Pancreas (tissue), 10 donors: ENCODE results near the gene BPIFB2. TPM values are rescaled to one million over a fixed set of nuclear protein-coding genes. Genes with fewer than 3 reads are reported as not detected.

Source experiments
- ATAC-seq, 4 donors: fragments of 200-7000 bp; cut with Tn5 transposase; one replicate each; pipeline versions ENCODE4 v1.8.0 to v1.9.1; 2020; ENCODE audit warnings: mild to moderate bottlenecking in 4 of 4, moderate library complexity in 4 of 4
- DNase-seq, 6 donors: peaks; one replicate each; pipeline ENCODE4 v3.0.0-alpha.2; 2020
- FAIRE-seq: peaks from 2 replicates; lab custom pipeline; 2012; peaks lifted over from hg19 to GRCh38; lab: Jason Lieb, UNC
- H3K27ac ChIP-seq, 4 donors: fragments of 200-600 bp; sonication (generic); 1 replicate in 3 of 4; 2 replicates in 1 of 4; pipeline versions ENCODE4 v1.5.0 to v1.8.0; 2020
- H3K27me3 ChIP-seq, 4 donors: fragments of 200-600 bp; one replicate each; pipeline ENCODE4 v1.8.0; 2021
- H3K36me3 ChIP-seq, 3 donors: fragments of 200-600 bp; sonication (generic) in 1 of 3; one replicate each; pipeline versions ENCODE4 v1.5.0 to v1.8.0; 2020 to 2021
- H3K4me1 ChIP-seq, 3 donors: fragments of 200-600 bp; one replicate each; pipeline ENCODE4 v1.8.0; 2021
- H3K4me3 ChIP-seq, 4 donors: fragments of 200-600 bp; sonication (generic) in 2 of 4; one replicate each; pipeline versions ENCODE4 v1.5.0 to v1.8.0; 2020 to 2021
- H3K9me3 ChIP-seq, 4 donors: fragments of 200-600 bp; one replicate each; pipeline ENCODE4 v1.8.0; 2021
- WGBS, 2 donors: extraction: QIAGEN DNeasy Blood & Tissue Kit; methylation state at CpG; one replicate each; pipeline ENCODE4 v1.1.7; 2013; 5-methylcytosine and 5-hydroxymethylcytosine counted together
- intact Hi-C, 3 donors: fragments of 100-400 bp; cut with DNase I; formaldehyde crosslinking; loops; one replicate each; pipeline versions ENCODE4 v1.11.1 to v1.14.2; 2022
- polyA plus RNA-seq, 2 donors: library from polyadenylated mRNA; stranded (reverse); fragments of 200-250 nt; gene quantifications; one replicate each; pipeline ENCODE4 v1.2.3, GENCODE V29; 2013
- total RNA-seq, 6 donors: library from RNA; stranded (reverse); fragmentation: NEBNext Ultra II Directional in 4 of 6; extraction: Animal tissue kit (Norgen Biotek cat#: 25700) in 4 of 6; gene quantifications; one replicate each; pipeline versions ENCODE4 v1.2.1 to v1.2.4, GENCODE V29; 2021 to 2023
- TF ChIP-seq, protein P1 (sequence below), 4 donors: fragments of 200-600 bp; sonication (generic) in 3 of 4; IDR thresholded peaks; one replicate each; pipeline versions ENCODE4 v1.5.0 to v1.8.0; 2021; ENCODE audit warnings: antibody characterized with exemption in 4 of 4
- donor health status: healthy with polysubstance abuse.
- donor health status: DM: no; HTN: no; CAD: no; lungs with moderate emphysema.
- donor health status: DM: no; HTN: no; CAD: no.
- donor health status: control.
- donor health status: control.
- donor health status: Bipolar disorder and iron deficiency.
- donor health status: DM: yes; HTN: yes; CAD: no.
- donor health status: DM: no; HTN: no; CAD: no.
- donor health status: DM: no; HTN: no; CAD: no.
- donor health status: DM: yes; HTN: yes; CAD: no.

BPIFB2 gene
- total and polyA plus RNA-seq, 8 donors, result 0.05 to 0.16 TPM; not detected in 6

DNA sequence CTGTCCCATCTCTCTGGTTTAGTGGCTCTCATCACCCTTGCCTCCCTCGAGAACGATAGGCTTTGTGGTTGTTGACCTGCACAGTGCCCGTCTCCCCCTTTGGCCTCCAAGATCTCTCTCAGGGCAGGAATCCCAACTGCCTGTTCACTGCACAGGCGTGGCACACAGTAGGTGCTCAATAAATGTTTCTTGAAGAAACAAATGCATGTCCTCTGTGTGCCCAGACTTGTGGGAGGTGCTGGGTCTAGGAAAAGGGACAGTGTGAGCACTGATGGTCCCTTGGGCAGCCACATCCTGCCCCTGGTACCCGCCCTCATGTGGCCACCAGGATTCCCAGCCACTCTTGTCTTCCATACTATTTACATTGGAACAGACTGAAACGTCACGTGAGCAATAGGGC is 21.4 kb downstream of the BPIFB2 start:
- no peaks in the 10 kb centered on the region for H3K9me3 ChIP-seq
- no peak for DNase-seq
- 42 to 61% methylated on average over 7 of the region's 7 CpGs for WGBS, 2 donors
- intact Hi-C loops, result no loop called here
- no peak overlapping the region for H3K4me3 ChIP-seq
- no peak overlapping the region for H3K27ac ChIP-seq
- TF ChIP-seq, protein P1, sequence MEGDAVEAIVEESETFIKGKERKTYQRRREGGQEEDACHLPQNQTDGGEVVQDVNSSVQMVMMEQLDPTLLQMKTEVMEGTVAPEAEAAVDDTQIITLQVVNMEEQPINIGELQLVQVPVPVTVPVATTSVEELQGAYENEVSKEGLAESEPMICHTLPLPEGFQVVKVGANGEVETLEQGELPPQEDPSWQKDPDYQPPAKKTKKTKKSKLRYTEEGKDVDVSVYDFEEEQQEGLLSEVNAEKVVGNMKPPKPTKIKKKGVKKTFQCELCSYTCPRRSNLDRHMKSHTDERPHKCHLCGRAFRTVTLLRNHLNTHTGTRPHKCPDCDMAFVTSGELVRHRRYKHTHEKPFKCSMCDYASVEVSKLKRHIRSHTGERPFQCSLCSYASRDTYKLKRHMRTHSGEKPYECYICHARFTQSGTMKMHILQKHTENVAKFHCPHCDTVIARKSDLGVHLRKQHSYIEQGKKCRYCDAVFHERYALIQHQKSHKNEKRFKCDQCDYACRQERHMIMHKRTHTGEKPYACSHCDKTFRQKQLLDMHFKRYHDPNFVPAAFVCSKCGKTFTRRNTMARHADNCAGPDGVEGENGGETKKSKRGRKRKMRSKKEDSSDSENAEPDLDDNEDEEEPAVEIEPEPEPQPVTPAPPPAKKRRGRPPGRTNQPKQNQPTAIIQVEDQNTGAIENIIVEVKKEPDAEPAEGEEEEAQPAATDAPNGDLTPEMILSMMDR (IDR thresholded peaks at IDR 0.05), result no peak
- H3K27me3 ChIP-seq, result no peaks in the 10 kb centered on the region
- H3K4me1 ChIP-seq, result no peaks in the 10 kb centered on the region
- no peak for ATAC-seq
- no peak for FAIRE-seq
- H3K36me3 ChIP-seq, result no peaks in the 10 kb centered on the region

DNA sequence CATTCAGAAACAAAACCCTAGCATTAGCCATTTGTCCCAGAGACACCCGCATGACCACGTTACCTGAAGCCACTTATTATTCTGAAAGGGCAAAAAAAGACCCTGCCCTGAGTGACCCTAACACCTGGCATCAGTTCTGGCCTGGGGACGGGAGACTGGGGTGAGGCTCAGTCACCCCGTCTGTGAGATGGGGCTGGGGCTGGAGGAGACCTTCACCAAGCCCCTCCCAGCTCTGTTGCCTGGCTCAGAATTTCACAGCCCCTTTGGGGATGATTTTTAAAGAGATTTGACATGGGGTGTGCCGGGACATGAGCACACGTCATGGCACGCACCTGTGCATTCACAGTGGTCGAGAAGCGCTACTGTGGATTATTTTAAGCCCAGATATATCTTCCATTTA is 22.6 kb downstream of the BPIFB2 start:
- TF ChIP-seq, protein P1 (IDR thresholded peaks at IDR 0.05), result no peak
- Histone ChIP-seq H3K27me3 (no peaks in the 10 kb centered on the region), H3K27ac (no peak overlapping the region), H3K4me1 (no peaks in the 10 kb centered on the region), H3K9me3 (no peaks in the 10 kb centered on the region), H3K36me3 (no peaks in the 10 kb centered on the region), H3K4me3 (no peak overlapping the region)
- FAIRE-seq, result no peak
- no peak for ATAC-seq
- intact Hi-C loops, result no loop called here
- 62 to 82% methylated on average over 9 of the region's 9 CpGs for WGBS, 2 donors
- DNase-seq, result no peak

DNA sequence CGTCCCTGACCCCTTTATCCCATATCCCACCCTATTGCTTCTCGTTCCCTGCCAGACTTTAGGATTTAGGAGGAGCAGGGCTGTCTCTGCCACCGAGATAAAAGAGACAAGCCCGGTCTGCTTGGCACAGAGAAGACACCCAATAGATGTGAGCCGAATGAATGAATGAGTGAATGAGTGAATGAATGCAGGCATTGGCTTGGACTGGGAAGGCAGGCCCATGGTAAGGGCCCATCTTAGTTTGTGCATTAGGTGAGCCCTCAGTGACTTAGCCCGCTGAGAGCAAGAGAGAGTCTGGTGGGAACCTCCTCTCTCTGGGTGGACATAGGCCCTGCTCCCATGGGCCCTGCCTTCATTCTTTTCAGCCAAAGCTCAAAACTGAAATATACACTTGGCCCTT is 23.1 kb downstream of the BPIFB2 start:
- TF ChIP-seq, protein P1 (IDR thresholded peaks at IDR 0.05), result no peak
- Histone ChIP-seq H3K4me1 (no peaks in the 10 kb centered on the region), H3K27ac (no peak overlapping the region), H3K4me3 (no peak overlapping the region), H3K27me3 (no peaks in the 10 kb centered on the region), H3K9me3 (no peaks in the 10 kb centered on the region), H3K36me3 (no peaks in the 10 kb centered on the region)
- DNase-seq (no peak), FAIRE-seq (no peak), ATAC-seq (no peak)
- intact Hi-C loops, result no loop called here
- 62 to 72% methylated on average over 6 of the region's 6 CpGs for WGBS, 2 donors

DNA sequence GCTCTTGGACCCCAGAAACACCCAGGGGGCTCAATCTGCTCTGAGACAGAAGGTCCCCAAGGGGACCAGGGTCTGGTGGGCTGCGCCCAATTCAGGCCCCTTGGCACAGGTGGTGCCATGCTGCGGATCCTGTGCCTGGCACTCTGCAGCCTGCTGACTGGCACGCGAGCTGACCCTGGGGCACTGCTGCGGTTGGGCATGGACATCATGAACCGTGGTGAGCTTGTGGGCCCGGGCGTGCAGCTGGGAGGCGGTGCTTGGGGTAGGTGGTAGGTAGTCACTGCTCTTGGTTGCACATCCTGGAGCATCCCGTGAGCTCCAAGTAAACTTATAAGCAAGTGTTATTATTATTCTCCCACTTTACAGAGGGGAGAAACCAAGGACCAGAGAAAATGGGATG is 24.0 kb downstream of the BPIFB2 start, which contains the start of gene BPIFB6:
Gene BPIFB6, plus strand, starts transcription at position 118 of the 400 bp plus-strand sequence. Its CDS starts 0 bp downstream, at position 118.
- intact Hi-C loops, result no loop called here
- FAIRE-seq (no peak), DNase-seq (no peak), ATAC-seq (no peak)
- Histone ChIP-seq H3K27ac (no peak within 1 kb of the TSS), H3K36me3 (no peaks in the 10 kb centered on the region), H3K4me1 (no peaks in the 10 kb centered on the region), H3K4me3 (no peak within 1 kb of the TSS), H3K27me3 (no peaks in the 10 kb centered on the region), H3K9me3 (no peaks in the 10 kb centered on the region)
- WGBS, 2 donors, result 79 to 89% methylated on average over 10 of the region's 10 CpGs
- TF ChIP-seq, protein P1 (IDR thresholded peaks at IDR 0.05), result no peak

DNA sequence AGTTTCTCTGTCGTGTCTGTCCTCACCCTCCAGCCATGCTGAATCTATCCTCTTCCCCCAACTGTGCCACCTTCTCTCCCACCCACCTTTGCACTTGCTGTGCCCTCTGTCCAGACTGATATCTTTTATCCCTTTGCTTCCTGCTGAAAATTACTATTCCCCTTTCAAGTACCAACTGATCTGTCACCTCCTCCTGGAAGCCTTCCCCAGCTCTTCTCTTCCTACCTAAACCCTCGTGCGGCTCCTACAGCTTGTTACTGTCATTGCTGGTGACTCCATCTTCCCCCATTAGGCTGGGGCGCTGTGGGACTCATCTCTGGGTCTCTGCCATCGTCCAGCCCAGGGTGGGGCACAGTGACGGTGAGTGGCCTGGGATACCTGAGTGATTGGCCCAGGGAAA is 25.1 kb downstream of the BPIFB2 start:
- Histone ChIP-seq H3K36me3 (no peaks in the 10 kb centered on the region), H3K27ac (no peak overlapping the region), H3K4me1 (no peaks in the 10 kb centered on the region), H3K4me3 (no peak overlapping the region), H3K27me3 (no peaks in the 10 kb centered on the region), H3K9me3 (no peaks in the 10 kb centered on the region)
- DNase-seq (no peak), ATAC-seq (no peak), FAIRE-seq (no peak)
- TF ChIP-seq, protein P1 (IDR thresholded peaks at IDR 0.05), result no peak
- intact Hi-C loops, result no loop called here
- WGBS, 2 donors, result 52 to 72% methylated on average over 6 of the region's 6 CpGs
